Fibroblast of the aortic adventitia (primary cell): ENCODE data around the gene THRB. TPM values are rescaled to one million over a fixed set of nuclear protein-coding genes. Genes with fewer than 3 reads are reported as not detected.

ENCODE experiments used
- DNase-seq: peaks from one replicate; pipeline ENCODE4 v3.0.0-alpha.2; 2010; ENCODE audit warnings: low read depth
- H3K4me3 ChIP-seq: 2 replicates; pipeline ENCODE4 v1.5.1; 2011; ENCODE audit warnings: low read depth, mild to moderate bottlenecking, control low read depth, low read length, moderate library complexity
- total RNA-seq: library from RNA; depleted of rRNA; stranded (reverse); fragments of >200 nt; gene quantifications from 2 replicates; pipeline ENCODE4 v1.2.3, GENCODE V29; 2012; ENCODE audit warnings: low replicate concordance
- TF ChIP-seq, protein P1 (sequence below): IDR thresholded peaks from 2 replicates; pipeline ENCODE4 v1.5.1; 2011; ENCODE audit warnings: mild to moderate bottlenecking, low read length, control low read depth, inconsistent platforms; ENCODE audit not compliant: insufficient read depth

THRB gene
- total RNA-seq, 1 donor: 4.7 TPM

DNA sequence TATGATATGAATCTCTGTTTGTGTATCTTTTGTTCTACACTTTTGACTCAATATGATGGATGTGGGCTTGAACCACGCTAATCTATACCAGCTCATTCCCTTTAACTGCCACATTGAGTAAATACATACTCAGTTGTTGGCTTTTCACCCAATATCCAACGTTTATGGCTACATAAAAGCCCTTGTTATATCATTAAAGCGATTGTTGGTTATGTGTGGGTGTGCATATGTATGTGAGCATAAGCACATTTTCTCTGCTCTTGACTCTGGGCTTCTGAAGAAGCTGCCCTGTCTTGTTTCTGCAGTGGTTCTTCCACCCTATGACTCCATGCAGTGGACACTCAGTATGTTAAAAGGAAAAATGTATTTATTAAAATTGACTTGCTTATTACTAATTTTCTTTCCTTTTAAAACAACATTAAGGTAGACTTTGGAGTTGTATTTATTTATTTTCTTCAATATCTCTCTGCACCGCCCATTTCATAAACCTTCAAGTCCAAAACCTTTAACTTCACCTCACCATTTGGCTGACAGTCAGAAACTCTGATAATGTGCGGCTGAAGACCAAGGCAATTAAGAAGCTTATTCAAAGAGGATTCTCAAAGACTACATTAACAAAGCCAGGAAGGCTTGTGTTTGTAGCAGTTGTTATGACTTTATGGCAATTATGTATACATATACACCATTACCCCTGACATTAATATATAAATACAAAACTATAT is 156.1 kb downstream of the THRB start:
- TF ChIP-seq, protein P1, sequence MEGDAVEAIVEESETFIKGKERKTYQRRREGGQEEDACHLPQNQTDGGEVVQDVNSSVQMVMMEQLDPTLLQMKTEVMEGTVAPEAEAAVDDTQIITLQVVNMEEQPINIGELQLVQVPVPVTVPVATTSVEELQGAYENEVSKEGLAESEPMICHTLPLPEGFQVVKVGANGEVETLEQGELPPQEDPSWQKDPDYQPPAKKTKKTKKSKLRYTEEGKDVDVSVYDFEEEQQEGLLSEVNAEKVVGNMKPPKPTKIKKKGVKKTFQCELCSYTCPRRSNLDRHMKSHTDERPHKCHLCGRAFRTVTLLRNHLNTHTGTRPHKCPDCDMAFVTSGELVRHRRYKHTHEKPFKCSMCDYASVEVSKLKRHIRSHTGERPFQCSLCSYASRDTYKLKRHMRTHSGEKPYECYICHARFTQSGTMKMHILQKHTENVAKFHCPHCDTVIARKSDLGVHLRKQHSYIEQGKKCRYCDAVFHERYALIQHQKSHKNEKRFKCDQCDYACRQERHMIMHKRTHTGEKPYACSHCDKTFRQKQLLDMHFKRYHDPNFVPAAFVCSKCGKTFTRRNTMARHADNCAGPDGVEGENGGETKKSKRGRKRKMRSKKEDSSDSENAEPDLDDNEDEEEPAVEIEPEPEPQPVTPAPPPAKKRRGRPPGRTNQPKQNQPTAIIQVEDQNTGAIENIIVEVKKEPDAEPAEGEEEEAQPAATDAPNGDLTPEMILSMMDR: no peak
- no peak overlapping the region for H3K4me3 ChIP-seq
- no peak for DNase-seq

DNA sequence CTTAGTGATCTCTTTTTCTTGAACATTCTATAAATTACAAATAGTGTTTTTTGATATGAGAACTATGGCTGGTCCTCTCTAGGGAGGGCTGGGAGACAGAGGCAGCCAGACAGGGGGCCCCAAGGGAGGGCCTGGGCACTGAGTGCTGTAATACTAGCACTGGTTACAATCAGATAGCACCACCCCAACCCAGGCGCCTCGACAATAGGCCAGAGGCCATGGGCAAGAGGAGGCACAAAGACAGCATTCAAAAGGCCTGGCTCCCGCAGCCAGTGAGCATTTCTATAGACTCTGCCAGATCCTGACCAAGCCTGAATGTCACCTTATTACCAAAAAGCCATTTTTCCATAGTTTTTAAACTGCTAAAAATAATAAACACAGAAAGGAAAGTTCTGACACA is 158.5 kb downstream of the THRB start:
- no peak for DNase-seq
- TF ChIP-seq, protein P1: no peak
- no peak overlapping the region for H3K4me3 ChIP-seq

DNA sequence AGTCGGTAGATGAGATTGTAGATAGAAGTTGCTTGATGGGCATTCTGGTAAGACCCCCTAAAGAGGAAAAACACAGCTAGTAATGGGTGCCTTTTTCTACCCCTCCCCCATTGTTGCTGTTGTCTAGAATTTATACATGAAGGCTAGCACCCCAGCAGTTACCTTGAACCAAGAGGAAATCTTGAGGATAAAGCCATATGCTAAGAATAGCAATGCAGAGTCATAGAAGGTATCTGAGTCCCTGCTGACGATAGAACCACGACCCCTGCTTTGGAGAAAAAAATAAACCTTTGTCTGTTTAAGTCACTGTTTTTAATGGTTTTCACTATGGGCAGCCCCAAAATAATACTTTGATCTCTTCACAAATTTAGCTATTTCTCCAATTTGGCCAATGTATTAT is 162.6 kb downstream of the THRB start:
- DNase-seq: no peak
- TF ChIP-seq, protein P1: no peak
- H3K4me3 ChIP-seq: no peak overlapping the region

DNA sequence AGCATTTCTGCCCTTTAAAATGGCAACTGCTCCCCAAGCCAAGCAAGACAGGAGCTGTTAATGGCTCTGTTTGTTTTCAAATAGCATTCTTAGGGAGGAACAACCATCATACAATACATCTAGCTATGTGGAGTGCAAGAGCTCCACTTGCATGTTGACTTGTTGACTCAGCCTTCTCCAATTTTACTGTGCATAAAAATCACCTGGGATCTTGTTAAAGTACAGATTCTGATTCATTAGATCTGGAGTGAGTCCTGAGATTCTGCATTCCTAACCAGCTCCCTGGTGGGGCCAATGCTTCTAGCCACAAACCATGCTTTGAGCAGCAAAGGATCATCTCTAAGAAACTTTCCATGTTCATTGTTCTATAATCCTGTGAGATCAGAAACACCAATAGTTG is 171.4 kb downstream of the THRB start:
- H3K4me3 ChIP-seq: no peak overlapping the region
- TF ChIP-seq, protein P1: no peak
- DNase-seq: no peak

DNA sequence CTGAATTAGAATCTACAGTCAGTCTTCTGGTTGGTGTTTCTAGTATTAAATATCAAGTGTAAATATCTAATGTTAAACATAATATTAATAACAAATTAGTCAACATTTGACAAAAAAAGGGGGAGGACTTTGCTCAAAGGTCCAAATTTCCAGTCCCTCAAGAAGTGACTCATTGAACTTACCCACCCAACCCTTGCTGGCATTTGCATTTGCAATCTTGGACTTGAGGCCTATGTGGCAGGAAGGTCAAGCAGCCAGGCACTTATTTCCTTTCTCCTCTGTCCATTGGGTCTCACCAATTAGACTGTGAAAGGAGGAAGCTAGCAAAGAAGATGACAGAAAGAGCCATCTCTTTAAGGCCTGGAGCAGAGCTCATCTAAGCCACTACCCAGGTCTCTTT is 174.0 kb downstream of the THRB start:
- no peak for DNase-seq
- no peak overlapping the region for H3K4me3 ChIP-seq
- TF ChIP-seq, protein P1: no peak

DNA sequence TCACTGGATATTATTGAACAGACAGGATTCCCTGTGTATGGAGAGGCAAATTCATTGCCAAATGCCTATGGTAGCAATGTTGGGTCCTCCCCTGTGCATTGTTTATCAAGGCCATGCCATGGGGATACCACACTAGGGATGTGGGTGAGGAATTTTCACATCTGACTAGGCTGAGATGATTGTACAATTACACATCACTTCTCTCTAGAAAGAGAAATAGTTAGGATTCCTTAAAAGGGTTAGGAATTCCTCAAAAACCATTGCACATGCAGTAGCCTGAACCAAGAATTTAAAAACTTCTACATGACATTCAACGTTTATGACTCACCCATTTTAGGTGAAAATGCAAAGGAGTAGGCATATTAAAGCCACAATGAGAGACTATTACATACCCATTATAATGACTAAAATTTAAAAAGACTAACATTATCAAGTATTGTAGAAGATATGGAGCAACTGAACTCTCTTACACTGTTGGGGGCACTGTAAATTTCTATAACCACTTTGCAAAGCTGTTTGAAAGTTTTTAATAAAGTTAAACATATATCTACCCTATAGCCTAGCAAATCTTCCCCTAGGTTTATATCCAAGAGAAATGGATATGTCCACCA is 175.9 kb downstream of the THRB start:
- peak; percentile 27 for DNase-seq
- no peak overlapping the region for H3K4me3 ChIP-seq
- TF ChIP-seq, protein P1: no peak
